SK-N-DZ (cell line): ENCODE data around the gene CTBP2.
"Not testable (repeated sequence)": the region's sequence is repeated elsewhere in the genome, so short reads cannot be mapped to it uniquely, and the experiment has no call there.

Experiments
- DNase-seq: peaks from one replicate; pipeline ENCODE4 v3.0.0-alpha.2; 2015; ENCODE audit warnings: low spot score

CTBP2 gene

DNA sequence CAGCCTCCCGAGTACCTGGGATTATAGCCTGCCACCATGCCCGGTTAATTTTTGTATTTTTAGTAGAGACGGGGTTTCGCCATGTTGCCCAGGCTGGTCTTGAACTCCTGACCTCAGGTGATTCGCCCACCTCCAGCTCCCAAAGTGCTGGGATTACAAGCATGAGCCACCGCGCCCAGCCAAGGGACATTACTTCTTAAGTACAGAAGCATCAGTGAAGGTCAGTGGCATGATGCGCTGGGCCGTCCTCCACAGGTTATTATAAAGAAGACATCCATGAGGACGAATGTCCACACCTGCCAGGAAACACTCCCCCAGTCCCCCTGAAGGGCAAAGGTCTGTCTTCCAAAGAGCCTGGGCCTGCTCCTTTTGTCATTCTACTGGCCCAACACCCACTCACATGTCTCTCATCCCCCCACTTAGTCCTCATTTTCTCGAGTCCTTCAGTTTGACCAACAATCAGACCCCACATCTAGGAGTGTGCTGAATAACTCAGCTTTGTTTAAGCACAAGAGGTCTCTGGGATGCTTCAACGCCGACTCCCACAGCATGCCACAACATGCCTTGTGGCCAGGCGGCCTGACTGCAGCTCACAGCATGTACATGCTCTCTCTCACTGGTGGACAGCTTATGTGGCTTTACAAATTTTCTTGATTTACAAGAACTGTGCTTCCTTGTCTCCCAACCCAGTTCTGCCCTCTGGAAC, 73.0 kb downstream of the CTBP2 start:
- no peak for DNase-seq

DNA sequence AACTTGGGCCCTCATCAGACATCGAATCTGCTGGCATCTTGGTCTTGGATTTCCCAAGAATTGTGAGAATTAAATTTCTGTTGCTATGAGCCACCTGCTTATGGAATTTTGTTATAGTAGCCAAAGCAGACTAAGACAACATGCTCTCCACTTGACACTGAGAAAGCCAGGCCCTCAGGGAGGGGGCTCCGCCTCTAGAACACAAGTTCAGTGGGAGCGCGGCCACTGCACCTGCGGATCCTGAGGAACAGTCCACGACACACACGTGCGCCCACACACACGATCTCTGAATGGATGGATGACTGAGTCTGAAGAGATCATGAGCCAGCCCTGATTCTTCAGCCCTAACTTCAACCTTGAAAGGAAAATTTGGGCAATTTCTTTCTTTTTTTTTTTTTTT, 73.7 kb downstream of the CTBP2 start:
- DNase-seq = no peak

DNA sequence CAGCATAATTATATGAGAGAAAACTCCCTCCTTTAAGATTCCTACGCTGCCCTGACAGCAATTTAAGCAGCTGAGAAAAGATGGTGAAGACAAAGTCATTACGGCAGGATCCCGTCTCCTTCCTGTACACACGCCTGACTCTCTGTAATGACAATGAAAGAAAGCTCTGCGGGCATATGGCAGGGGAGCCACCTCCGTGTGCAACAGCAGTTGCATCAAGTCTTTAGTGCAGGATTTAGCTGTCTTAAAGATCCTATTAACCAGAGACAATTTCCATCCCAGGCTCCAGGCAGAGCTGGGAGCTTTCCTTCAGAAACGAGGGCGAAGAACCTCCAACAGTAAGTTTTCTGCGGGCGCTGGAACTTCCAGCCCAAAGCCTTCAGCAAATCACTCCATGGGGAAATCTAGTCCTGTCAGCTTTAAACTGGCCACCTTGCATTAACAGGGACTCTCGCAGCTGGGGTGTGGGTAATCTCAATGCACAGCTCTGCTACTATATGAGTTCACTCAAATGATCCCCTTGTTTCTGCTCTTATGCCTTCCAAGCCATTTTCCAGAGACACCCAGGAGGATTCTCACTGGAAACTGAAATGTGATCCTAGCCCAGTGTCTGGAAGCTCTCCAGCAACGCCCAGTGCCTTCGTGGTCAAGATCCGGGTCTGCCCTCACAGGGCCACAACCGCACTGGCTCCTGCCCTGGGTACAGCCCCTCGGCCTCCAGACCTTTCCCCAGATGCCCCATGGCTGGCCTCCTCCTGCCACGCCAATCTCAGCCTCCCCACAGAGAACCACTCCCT, 74.9 kb downstream of the CTBP2 start:
- no peak for DNase-seq

DNA sequence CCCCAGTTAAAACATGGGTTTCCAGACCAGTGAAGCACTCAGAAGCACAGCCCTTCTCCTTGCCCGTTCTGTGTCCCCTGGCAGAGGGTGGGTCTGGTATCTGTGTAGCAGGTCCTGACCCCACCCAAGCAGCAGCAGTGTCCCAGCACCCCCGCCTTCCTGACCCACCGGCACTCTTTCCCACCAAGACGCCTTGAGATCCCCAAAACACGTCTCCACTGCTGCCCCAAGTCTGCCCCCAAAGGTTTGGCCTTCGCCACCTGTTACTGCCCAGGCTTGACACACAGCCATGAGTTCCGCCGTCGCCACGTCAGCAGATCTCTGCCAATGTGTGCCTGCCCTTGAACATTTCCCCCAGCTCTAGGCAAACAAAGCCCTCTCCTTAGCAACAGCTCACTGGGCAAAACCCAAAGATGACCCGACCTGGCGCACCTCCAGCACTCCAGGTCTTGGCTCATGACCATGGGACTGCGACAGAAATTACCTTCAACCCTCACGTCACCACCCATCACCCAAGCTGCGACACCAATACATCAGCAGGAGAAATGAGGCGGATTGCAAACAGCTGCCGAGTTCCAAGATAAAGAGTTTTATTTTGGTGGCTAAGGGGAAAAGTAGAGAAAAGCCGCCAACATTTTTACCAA, 75.6 kb downstream of the CTBP2 start:
- no peak for DNase-seq

DNA sequence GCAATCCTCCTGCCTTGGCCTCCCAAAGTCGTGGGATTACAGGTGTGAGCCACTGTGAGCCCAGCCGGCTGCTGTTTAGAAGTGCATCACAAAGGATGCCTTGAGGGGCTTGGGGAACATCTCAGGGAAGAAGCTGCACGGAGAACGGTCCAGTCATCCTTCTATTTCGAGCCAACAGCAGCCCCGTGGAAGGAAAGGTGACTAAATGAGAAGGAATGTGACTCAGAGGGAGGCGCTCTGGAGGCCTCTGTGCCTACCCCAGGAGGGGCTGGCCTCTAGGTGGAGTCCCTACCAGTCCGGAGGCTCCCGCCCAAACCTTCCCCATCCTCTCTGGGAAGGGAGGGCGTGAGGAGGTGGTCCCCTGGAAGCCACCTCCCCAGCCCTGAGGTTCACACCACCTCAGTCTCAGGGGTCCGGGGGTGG, 76.2 kb downstream of the CTBP2 start:
- DNase-seq = no peak

DNA sequence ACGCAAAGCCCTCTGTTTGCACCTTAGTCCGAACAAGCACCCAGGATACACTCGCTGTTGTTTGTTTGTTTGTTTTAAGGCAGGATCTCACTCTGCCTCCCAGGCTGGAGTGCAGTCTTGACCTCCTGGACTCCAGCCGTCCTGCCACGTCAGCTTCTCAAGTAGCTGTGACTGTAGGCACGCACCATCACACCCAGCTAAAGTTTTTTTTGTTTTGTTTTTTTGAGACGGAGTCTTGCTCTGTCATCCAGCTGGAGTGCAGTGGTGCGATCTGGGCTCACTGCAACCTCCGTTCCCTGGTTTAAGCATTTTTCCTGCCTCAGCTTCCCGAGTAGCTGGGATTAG, 76.8 kb downstream of the CTBP2 start:
- DNase-seq = no peak

DNA sequence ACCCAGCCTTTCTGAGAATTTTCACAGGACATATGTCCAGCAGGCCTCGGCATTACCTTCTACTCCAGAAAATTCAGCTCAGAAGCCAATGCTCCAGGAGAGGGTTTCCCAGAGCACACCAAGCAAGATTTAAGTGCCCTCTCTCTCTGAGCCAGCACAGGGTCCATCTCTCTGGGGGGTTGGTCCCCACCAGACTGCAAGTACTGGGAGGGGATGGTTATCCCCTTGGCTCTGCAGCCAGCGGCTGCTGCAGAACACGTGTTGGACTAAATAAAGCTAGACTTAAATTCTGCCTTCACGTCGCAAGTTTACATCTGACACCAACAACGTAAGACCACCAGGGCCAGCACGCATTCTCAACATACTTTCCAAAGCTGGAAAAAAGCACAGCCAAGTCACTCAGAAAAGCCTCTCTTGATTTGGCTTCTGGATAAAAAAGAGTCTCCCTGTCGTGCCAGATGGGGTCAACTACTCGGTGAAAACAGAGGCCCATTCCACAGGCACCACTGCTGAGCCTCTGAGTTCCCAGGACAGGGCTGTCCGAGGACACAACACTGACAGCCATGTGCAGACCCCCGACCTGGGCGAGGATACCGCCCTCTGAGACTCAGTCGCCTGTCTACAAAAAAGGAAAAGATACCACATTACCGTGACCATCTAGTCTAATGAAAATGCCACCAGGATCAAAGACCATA, 77.3 kb downstream of the CTBP2 start:
- DNase-seq = no peak

DNA sequence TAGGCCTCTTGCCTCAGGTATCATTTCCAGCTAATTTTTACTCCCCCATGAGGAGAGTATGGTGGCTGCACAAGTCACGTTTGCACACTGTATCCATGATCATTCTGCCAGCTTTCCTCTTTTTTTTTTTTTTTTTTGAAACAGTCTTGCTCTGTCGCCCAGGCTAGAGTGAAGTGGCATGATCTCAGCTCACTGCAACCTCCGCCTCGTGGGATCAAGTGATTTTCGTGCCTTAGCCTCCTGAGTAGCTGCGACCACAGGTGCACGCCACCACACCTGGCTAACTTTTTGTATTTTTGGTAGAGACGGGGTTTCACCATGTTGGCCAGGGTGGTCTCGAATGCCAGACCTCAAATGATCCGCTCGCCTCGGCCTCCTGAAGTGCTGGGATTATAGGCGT, 77.9 kb downstream of the CTBP2 start:
- not testable (repeated sequence) for DNase-seq

DNA sequence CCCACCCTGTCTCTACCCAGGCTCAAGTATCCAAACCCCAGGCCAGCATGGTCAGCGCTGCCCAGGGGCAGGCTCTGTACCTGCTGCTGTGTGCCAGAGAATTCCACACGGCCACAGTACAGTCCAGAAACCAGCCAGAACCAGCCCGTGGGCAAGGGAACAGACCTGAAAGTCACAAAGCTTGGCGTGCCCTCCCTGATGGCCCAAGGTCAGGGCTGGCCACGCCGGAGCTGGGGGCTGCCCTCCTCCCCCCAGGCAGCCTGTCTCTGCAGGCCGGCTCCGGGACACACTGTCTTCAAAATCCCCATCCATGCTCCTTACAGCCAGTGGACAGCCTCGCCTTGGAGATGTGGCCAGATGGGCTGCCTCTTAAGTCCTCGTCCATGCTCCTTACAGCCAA, 78.4 kb downstream of the CTBP2 start:
- DNase-seq = no peak

DNA sequence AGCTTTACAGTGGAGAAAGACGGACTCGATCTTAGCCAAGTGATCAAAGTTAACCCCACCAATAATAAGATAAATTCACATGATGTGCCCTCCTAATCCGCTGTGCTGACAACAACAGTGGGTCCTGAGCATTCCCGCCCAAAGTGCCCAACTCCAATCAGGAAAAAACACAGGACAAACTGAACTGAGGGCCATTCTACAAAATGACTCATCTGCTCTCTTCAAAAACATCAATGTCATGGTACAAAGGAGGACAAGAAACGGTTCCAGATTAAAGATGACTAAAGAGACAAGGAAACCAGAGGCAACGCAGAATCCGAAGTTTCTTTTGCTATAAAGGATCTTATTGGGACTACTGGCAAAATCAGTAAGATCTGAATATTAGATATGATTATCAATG, 79.4 kb downstream of the CTBP2 start:
- DNase-seq = no peak

DNA sequence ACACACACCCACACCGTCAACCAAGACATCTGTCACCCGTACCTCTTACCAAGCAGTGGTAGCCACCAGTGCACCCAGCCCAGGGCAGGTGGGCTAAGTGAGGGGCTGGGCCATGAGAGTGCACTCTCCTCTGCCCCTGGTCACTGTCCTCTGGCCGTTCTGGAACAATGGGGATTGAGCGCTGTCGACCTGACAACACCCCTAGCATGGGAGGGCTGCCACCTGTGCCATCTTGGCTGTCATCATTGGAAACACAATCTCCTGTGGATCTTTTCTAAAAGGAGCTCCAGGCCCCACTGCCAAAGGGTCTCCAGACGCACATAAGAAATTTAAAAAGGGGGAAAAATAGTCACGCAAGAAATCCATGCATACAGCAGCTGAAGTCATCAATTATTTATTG, 80.1 kb downstream of the CTBP2 start:
- DNase-seq = no peak

DNA sequence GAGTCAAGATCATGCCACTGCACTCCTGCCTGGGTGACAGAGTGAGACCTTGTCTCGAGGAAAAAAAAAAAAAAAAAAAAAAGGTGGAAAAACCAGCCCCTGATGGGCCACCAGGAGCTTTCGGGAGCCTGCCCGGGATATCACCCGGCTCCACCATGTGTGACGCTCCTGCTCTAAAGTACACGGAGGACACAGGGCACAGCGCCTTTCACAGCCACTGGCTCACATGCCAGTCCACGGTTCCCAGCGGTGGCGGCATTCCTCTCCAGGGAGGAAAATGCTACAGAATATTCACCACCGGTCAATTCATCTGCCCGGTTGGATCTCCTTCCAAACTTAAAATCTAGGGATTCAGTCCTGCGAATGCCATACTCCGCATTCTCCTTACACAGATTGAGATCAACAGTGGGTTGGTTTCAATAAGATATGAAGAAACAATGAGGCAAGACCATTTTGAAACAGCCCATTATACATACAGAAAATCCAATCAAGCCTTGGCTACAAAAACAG, 81.2 kb downstream of the CTBP2 start:
- no peak for DNase-seq

DNA sequence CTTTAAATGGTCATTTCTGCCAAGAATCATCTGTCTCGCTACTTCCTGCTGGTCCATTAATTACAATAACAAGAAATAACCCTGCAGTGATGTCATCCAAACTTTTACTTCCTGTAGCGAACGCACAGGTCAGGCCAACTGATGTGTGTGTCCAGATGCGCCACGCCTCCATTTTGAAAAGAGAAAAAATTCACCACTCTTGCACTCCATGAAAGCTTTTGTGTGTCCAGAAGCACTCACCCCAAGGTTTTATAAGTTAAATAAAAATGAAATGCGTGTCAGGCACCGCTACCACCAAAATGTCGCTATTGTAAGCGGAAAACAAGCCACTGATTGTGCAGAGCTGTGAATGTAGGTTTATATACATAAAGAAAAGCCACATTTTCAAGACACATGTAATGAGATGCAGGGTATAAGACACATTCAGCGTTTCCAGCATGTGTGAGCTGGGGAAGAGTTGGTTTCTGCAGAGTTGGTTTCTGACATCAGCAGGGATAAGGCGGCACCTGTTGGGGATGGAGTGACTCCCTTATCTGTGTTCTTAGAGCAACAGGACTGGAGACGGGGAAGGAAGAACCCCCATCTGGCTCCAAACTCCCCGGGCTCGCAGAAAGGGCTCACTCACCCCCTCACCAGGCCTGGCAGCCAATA, 83.3 kb downstream of the CTBP2 start:
- no peak for DNase-seq

DNA sequence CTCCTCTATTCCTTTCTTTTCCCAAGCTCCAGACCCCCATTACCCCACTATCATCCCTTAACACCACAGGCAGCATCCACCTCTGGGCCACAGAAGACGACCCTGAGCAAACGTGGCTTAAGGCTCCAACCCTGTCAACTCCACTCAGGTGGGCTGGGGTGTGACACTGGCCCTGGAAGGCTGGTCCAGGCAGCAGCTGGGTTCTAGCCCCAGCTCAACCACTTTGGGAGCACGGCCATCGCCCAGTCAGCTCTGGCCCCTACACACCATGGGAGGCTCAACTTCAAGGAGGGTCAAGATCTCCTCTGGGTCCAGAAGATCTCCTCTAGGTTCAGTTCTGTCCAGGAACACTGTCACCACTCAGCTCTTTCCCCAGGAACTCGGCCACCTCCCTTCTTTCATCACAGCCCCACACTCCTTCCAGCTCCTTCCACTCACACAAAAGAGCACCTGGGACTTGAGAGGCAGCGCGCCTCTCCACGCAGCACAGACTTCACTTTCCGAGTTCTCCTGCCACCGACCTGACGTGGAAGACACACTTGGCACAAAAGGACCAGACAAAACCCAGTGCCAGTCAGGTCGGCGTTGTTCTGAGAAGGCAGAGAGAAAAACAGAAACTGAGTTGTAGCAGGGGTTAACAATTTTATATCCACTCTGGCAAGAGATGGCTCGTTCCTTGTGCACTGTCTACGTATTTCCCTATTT, 84.1 kb downstream of the CTBP2 start:
- no peak for DNase-seq

DNA sequence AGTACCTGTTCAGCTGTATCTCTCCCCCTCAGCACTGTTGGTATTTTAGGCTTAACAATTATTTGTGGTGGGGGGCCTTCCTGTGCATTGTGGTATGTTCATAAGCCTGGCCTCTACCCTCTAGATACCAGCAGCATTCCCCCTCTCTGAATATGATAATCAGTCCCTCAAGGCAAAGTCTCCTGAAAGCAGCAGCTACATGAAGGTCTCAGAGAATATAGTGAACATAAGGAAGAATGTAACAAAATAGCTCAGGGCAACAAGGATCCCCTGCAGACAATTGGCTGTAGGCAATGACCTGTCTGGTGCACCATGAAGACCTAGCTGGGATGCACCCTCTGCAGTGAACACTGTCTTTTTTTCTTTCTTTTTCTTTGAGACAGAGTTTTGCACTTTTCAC, 86.4 kb downstream of the CTBP2 start:
- DNase-seq = no peak

DNA sequence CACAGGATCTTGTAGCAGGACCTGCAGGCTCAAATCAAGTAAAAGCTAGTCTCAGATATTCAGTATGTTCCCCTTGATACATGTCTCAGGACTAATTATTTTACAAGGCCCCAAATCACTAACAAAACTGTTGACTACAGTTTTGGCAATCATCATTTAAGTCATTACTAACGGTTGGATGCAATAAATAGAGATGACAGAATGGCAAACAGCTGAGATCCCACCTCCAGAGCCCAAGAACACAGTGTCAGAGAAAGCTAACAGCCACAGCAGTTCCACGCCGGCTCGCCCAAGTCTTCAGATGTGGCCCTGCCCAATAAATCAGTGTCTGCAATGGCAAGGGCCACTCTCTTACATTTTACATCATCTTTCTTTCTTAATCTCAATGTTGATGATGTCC, 87.6 kb downstream of the CTBP2 start:
- DNase-seq = no peak

DNA sequence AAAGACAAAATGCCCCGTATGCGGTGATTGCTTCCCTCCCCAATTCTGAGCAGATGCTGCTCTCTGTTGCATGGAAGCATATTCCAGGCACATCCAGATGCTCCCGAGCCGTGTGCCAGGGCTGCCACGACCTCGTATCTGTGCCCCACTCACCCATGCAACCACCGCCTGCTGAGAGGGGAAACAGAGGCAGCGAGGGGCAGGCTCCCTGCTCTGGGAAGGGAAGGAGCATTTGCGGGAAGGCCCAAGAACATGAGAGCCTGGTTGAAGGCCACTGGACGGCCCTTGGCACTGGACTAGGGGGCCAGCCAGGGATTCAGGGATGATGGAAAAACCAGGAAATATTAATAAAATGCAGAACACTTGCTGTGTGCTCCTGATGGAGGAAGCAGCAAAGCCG, 89.4 kb downstream of the CTBP2 start:
- no peak for DNase-seq

DNA sequence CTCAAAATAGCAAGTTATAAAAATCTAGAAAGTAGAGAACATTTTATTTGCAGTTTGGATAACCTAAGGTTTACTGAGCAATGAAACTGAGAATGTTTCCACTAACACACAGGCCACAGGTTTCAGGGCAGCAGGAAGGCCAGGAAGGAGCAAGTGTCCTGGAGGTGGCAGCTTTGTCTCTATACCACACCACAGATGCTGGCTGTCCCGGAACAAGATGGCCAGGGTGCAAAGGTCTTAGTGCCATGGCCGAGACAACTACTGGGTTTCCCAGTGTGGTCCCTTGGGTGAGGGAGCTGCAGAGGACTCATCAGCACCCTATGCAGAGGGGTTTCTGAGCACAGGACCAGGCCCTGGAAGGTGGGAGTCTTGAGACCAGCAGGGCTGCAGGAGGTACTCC, 92.0 kb downstream of the CTBP2 start:
- DNase-seq = no peak

DNA sequence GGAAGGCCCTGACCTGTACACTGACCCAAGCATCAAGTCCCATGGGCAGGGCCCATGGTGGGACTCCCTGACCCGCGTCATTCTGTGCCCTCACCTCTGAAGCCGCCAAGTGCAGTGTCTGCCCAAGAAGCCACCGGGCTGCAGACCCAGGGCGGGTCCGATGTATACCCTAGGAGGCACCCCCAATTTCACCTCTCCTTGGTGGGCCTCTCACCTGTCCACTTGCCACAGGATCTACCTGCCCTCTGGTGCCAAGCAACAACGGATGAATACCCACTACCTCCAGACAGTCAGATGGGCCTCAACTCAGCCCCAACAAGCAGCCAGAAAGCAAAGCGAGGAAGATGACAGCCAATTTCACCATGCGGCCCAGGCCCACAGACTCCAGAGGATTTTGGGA, 92.6 kb downstream of the CTBP2 start:
- DNase-seq = no peak

DNA sequence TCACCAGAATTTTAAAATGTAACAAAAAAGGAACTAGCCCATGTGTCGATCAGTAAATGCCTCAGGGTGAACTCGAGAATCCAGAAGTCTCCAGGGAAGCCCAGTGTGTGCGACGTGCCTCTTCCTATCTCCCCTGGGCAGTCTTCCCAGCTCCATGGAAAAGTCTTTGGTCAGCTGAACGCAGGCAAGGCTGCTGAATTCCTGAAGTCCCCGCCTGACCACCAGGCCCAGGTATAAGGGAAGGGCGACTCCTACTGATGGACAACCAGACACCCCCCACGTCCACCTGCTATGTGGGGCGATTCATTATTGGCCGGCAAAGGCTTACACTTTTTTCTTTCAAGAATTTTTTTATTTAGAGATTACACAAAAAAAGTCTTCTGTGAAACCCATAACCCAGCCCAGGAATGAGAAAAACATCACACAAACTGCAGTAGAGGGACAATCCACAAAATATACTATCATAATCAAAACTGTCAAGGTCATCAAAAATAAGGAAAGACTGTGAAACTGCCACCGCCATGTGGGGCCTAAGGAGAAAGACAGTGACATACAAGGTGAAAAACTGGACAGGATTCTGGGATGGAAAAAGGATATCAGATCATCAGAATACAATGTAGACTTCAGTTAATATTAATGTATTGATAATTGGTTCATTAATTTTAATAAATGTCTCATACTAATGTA, 93.5 kb downstream of the CTBP2 start:
- no peak for DNase-seq
